Measurements from ENCODE around the gene CDYL2.

CDYL2 gene

DNA sequence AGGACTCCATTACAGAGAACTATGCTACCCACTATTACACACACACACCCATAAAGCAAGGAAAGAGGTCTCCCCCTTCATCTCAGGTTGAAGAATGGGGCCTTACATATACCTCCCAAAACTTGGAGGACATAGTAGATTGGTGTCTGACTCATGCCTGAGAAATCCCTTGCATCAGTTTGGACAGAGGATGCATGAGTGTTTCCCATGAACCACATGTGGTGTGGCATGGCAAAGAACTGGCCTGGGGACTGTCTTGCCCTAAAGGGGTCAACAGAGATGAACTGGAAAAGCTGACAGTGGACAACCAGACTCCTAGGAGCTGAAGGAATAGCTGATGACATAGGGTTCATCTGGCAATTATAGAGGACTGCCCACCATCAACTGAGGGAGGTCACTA lies 209.6 kb downstream of the CDYL2 start:
- no peak for DNase-seq (ENCODE audit: low read depth)

DNA sequence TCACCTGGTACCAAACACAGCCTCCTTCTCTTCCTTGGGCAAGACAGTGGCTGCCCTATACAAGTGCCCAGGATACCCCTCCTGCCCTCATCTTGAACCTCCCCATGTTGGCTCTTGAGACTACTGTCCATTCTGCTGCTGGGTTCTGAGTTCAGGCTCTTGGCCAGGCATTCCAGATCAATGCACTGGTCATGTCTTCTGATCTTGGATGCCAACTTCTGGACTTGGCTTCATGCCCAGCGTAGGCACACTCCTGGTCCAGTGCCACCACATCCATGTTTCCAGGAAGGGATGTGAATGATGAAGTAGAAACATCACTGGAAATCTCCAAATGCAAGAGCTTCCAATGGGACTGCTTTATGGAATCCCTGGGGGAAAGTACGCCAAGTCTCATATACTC lies 212.1 kb downstream of the CDYL2 start:
- DNase-seq (ENCODE audit: low read depth), result no peak

DNA sequence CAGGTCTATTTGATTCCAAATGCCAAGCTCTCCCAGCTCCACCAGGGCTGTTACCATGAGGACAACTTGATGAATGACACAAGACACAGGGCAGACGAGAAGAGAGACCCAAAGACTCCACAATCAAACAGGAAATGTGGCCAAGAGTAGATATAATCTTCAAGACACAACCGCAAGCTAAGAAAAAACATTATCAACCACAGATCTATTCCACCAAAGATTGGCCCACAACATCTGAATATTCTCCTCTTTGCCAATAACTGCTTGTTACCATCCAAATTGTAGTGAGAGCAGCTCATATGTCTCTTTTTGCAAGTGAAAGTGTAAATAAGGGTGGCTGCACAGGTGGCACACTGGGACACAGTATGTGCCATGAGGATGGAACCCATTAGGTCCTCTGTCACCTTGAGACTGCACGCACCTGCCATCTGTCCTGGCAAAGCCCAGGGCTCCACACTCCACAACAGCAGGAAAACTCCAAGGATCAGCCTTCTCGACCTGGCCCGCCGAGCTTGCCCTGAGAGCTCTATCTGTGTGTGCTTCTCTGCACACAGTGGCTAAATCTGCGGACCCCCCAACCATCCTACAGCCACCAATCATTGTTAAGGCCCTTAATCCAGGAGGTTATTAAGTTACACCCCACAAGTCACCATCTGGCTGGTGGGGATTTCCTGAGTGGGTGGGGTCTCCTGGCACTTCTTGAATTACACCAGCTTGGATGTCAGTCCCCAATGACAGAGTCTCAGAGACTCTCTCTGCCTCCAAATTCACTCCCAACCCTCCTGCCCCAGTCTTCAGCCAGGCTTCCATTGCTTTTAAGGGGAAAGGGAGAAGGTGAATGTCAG lies 213.1 kb downstream of the CDYL2 start:
- DNase-seq (ENCODE audit: low read depth), result no peak

- no peak for DNase-seq (ENCODE audit: low read depth)
Observed at GRCh38 chr16:80587071-80587470, 217.3 kb downstream of the CDYL2 start.

DNA sequence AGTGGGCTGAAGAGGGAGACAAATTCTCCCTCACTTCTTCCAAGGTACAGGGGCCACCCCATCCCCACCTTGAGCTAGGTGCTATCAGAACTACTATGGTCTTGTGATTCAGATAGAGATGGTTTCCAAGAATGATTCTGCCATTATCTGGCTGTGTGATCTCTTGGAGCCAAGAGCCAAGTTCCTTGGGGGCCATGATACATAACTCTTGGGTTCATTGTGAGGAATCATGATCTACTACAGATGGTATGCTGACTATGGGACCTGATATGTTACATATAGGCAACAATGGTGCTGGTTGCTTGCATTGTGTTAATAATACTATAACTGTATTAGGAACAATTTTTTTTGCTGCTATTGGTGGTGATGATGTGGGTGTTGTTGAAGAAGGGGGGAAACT lies 217.9 kb downstream of the CDYL2 start:
- no peak for DNase-seq (ENCODE audit: low read depth)

GRCh38 chr16:80585764-80586163 lies 218.6 kb downstream of the CDYL2 start:
- DNase-seq (ENCODE audit: low read depth), result no peak

- peak; percentile 47 for DNase-seq (ENCODE audit: low read depth)
Observed at GRCh38 chr16:80583466-80583865, 220.9 kb downstream of the CDYL2 start.

- peak; percentile 22 for DNase-seq (ENCODE audit: low read depth)
Observed at GRCh38 chr16:80580109-80580832, 224.1 kb downstream of the CDYL2 start.

GRCh38 chr16:80577485-80578280 lies 226.7 kb downstream of the CDYL2 start:
- DNase-seq (ENCODE audit: low read depth), result no peak

- no peak for DNase-seq (ENCODE audit: low read depth)
Observed at GRCh38 chr16:80576343-80576912, 228.0 kb downstream of the CDYL2 start.

GRCh38 chr16:80573700-80574120 lies 230.7 kb downstream of the CDYL2 start:
- DNase-seq (ENCODE audit: low read depth), result no peak

DNA sequence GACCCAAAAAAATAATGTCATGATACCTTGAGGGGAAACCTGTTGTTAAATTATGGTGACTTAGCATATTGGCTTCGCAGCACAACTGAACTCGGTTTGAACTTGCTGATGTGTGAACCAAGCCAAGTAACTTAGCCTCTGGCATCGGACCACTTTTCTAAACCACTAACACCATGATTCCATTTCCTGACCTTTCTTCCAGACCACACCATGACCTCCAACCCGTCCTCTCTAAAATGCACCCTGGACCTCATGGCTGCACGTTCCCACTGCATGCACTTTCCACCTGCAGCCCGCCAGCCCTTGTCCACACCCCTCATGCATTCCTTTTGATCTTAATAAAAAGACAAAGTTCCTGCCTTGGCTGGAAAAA lies 234.3 kb downstream of the CDYL2 start:
- DNase-seq (ENCODE audit: low read depth), result peak; percentile 34

- peak; percentile 57 for DNase-seq (ENCODE audit: low read depth)
Observed at GRCh38 chr16:80569440-80570105, 234.8 kb downstream of the CDYL2 start.

- DNase-seq (ENCODE audit: low read depth), result no peak
Observed at GRCh38 chr16:80564394-80564793, 240.0 kb downstream of the CDYL2 start.

DNA sequence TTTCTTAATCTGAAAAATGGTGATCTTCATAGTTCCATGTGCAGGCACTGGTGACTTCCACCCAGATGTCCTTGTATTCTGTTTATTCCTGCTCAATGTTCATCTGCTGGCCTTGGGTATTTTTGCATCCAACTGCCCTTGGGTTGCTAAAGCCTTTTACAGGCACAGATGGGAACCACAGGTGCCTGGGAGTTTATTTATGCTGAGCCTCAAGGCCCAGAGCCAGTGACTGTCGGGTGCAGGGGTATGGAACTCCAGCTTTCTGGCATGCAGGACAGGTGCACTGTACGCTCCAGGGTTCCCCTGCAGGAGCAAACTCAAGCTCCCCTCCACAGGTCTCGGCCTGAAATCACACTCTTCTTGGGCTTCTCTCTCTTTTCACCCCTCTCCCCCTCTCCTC lies 241.3 kb downstream of the CDYL2 start:
- DNase-seq (ENCODE audit: low read depth), result no peak

DNA sequence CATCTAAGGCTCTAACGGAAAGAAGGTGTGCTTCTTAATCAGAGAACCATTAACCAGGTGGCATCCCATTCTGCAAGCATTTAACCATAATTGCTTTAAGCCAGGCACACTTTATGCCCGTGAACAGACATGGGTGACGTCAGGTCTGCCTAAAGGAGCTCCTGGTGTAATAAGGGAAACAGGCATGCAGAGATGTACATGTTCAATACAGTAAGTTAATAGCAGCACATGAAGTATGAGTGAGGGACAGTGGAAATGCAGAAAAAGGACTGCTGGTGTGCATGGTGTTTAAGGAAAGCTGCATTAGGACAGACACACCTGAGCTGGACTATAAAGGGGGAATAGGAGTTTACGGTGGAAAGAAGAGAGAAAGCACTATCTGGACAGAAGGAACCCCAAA lies 245.0 kb downstream of the CDYL2 start:
- no peak for DNase-seq (ENCODE audit: low read depth)

GRCh38 chr16:80557037-80557436 lies 247.4 kb downstream of the CDYL2 start:
- DNase-seq (ENCODE audit: low read depth), result no peak

DNA sequence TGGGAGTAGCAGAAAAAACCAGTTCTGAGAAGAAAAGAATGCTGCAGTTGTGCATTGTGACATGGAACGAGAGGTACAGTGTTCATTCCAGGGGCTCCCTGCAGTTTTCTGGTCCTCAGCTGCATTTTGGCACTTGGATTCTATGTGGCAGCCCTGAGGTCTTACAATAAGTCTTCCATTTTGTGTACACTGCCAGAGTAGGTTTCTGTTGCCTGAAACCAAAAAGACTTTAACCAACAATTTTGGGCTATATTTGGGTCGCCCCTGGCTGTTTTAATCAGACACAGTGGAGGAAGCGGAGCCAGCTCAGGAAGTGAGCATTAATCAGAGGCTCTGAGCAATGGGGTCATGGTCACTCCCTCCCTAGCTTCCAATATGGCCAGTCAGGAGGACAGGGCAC lies 247.9 kb downstream of the CDYL2 start:
- no peak for DNase-seq (ENCODE audit: low read depth)

GRCh38 chr16:80554033-80554432 lies 250.4 kb downstream of the CDYL2 start:
- DNase-seq (ENCODE audit: low read depth), result no peak

- no peak for DNase-seq (ENCODE audit: low read depth)
Observed at GRCh38 chr16:80552277-80552676, 252.1 kb downstream of the CDYL2 start.

All from amniotic epithelial cell (primary cell).